ENCODE measurements around the gene GMPS. TPM values are rescaled to one million over a fixed set of nuclear protein-coding genes. Genes with fewer than 3 reads are reported as not detected.

GMPS gene
- total and polyA plus RNA-seq, 9 of the 15 experiments (the other 6 are each of a cell fraction or from before 2014, with no cell fraction given): 73.7 to 282 (median 156) TPM

GRCh38 chr3:155854141-155854940 is 16.1 kb upstream of the GMPS start, which contains the start of gene SLC33A1 (continued):
- TF ChIP-seq ETS1 (conservative IDR thresholded peaks at IDR 0.05; ENCODE audit: control insufficient read depth, low read depth, low read length) (peak; percentile 47), ZC3H11A (IDR thresholded peaks at IDR 0.05; ENCODE audit: low read depth, low read length) (peak; percentile 74; the same call in 1 of the 2 replicates), E2F6 (IDR thresholded peaks at IDR 0.05; ENCODE audit: borderline replicate concordance in 1 of 2, extremely low read depth in 1 of 2, insufficient read depth in 1 of 2, insufficient read length in 1 of 2, low read depth in 1 of 2, low read length in 1 of 2, poor library complexity in 1 of 2, severe bottlenecking in 1 of 2) (peak; percentile 94 to 96), RBM17 (IDR thresholded peaks at IDR 0.05; ENCODE audit: borderline replicate concordance, low read depth, low read length) (no peak), ZNF518B (CRISPR knock-in tag; IDR thresholded peaks at IDR 0.05) (no peak), MEF2D (tag; conservative IDR thresholded peaks at IDR 0.05; ENCODE audit: low read depth) (no peak), ZNF695 (CRISPR knock-in tag; IDR thresholded peaks at IDR 0.05) (peak; percentile 34; the same call in 1 of the 2 replicates), SIN3B (IDR thresholded peaks at IDR 0.05; ENCODE audit: low read depth) (peak; percentile 89), ZNF507 (tag; conservative IDR thresholded peaks at IDR 0.05) (no peak), MTA1 (IDR thresholded peaks at IDR 0.05; ENCODE audit: borderline replicate concordance) (peak; percentile 72; the same call in 1 of the 2 replicates), ELF4 (CRISPR knock-in tag; IDR thresholded peaks at IDR 0.05) (no peak), MYC (IDR thresholded peaks at IDR 0.05; ENCODE audit: low read depth, low read length) (peak; percentile 92), MYC (CRISPR knock-in tag; IDR thresholded peaks at IDR 0.05; ENCODE audit: borderline replicate concordance, low read depth) (0 out of 2 replicates have a peak, but pooled peaks have one; percentile 64), SUPT5H (IDR thresholded peaks at IDR 0.05) (peak; percentile 91), ETV5 (CRISPR knock-in tag; IDR thresholded peaks at IDR 0.05; ENCODE audit: low read depth) (peak; percentile 83; the same call in 1 of the 2 replicates), SMAD4 (CRISPR knock-in tag; conservative IDR thresholded peaks at IDR 0.05) (peak; percentile 86), DACH1 (IDR thresholded peaks at IDR 0.05; ENCODE audit: partially characterized antibody) (peak; percentile 66), JUNB (CRISPR knock-in tag; conservative IDR thresholded peaks at IDR 0.05) (0 out of 2 replicates have a peak, but pooled peaks have one; percentile 29), NFATC3 (IDR thresholded peaks at IDR 0.05) (no peak), DPF2 (IDR thresholded peaks at IDR 0.05) (0 out of 2 replicates have a peak, but pooled peaks have one; percentile 55), SNAPC5 (CRISPR knock-in tag; IDR thresholded peaks at IDR 0.05) (no peak)

All from K562 (cell line).